Measurements from ENCODE around the gene SULF2.

The SULF2 gene

GRCh38 chr20:47656318-47656717 is 129.0 kb downstream of the SULF2 start:
- H3K9me3 ChIP-seq (ENCODE audit: control insufficient read depth in 5 of 5, low read length in 5 of 5): no peaks in the 10 kb centered on the region
- H3K9ac ChIP-seq (ENCODE audit: low read length in 5 of 5): no peak overlapping the region
- H3K4me1 ChIP-seq (ENCODE audit: control insufficient read depth in 5 of 5, insufficient read depth in 5 of 5, low read length in 5 of 5): peaks cover 0 to 7% (median 5%) of the 10 kb centered on the region in 5 donors
- H3K4me3 ChIP-seq (ENCODE audit: low read depth in 1 of 5, low read length in 5 of 5): no peak overlapping the region
- no peak overlapping the region for H3K27ac ChIP-seq (ENCODE audit: low read depth, low read length)
- H3K36me3 ChIP-seq (ENCODE audit: control insufficient read depth in 5 of 5, insufficient read depth in 5 of 5, low read length in 5 of 5): peaks cover 32 to 66% (median 42%) of the 10 kb centered on the region in 5 donors
- no peaks in the 10 kb centered on the region for H3K27me3 ChIP-seq (ENCODE audit: control insufficient read depth in 5 of 5, insufficient read depth in 4 of 5, low read length in 5 of 5)

GRCh38 chr20:47655635-47656034 is 129.6 kb downstream of the SULF2 start:
- H3K36me3 ChIP-seq (ENCODE audit: control insufficient read depth in 5 of 5, insufficient read depth in 5 of 5, low read length in 5 of 5): peaks cover 35 to 66% (median 47%) of the 10 kb centered on the region in 5 donors
- no peaks in the 10 kb centered on the region for H3K9me3 ChIP-seq (ENCODE audit: control insufficient read depth in 5 of 5, low read length in 5 of 5)
- H3K4me1 ChIP-seq (ENCODE audit: control insufficient read depth in 5 of 5, insufficient read depth in 5 of 5, low read length in 5 of 5): peaks cover 0 to 6% (median under 1%) of the 10 kb centered on the region in 5 donors
- no peak overlapping the region for H3K27ac ChIP-seq (ENCODE audit: low read depth, low read length)
- no peak overlapping the region for H3K9ac ChIP-seq (ENCODE audit: low read length in 5 of 5)
- H3K27me3 ChIP-seq (ENCODE audit: control insufficient read depth in 5 of 5, insufficient read depth in 4 of 5, low read length in 5 of 5): no peaks in the 10 kb centered on the region
- no peak overlapping the region for H3K4me3 ChIP-seq (ENCODE audit: low read depth in 1 of 5, low read length in 5 of 5)

GRCh38 chr20:47654370-47654769 is 130.9 kb downstream of the SULF2 start:
- H3K27me3 ChIP-seq (ENCODE audit: control insufficient read depth in 5 of 5, insufficient read depth in 4 of 5, low read length in 5 of 5): no peaks in the 10 kb centered on the region
- no peak overlapping the region for H3K9ac ChIP-seq (ENCODE audit: low read length in 5 of 5)
- H3K4me3 ChIP-seq (ENCODE audit: low read depth in 1 of 5, low read length in 5 of 5): no peak overlapping the region
- H3K27ac ChIP-seq (ENCODE audit: low read depth, low read length): no peak overlapping the region
- peaks cover 36 to 66% (median 49%) of the 10 kb centered on the region in 5 donors for H3K36me3 ChIP-seq (ENCODE audit: control insufficient read depth in 5 of 5, insufficient read depth in 5 of 5, low read length in 5 of 5)
- H3K4me1 ChIP-seq (ENCODE audit: control insufficient read depth in 5 of 5, insufficient read depth in 5 of 5, low read length in 5 of 5): peaks cover 0 to 5% (median 0%) of the 10 kb centered on the region in 5 donors
- H3K9me3 ChIP-seq (ENCODE audit: control insufficient read depth in 5 of 5, low read length in 5 of 5): no peaks in the 10 kb centered on the region

- Histone ChIP-seq H3K27ac (ENCODE audit: low read depth, low read length) (no peak overlapping the region), H3K27me3 (ENCODE audit: control insufficient read depth in 5 of 5, insufficient read depth in 4 of 5, low read length in 5 of 5) (no peaks in the 10 kb centered on the region), H3K4me3 (ENCODE audit: low read depth in 1 of 5, low read length in 5 of 5) (no peak overlapping the region), H3K9me3 (ENCODE audit: control insufficient read depth in 5 of 5, low read length in 5 of 5) (no peaks in the 10 kb centered on the region), H3K36me3 (ENCODE audit: control insufficient read depth in 5 of 5, insufficient read depth in 5 of 5, low read length in 5 of 5) (peaks cover 38 to 65% (median 54%) of the 10 kb centered on the region in 5 donors), H3K9ac (ENCODE audit: low read length in 5 of 5) (no peak overlapping the region), H3K4me1 (ENCODE audit: control insufficient read depth in 5 of 5, insufficient read depth in 5 of 5, low read length in 5 of 5) (peaks cover 0 to 5% (median 0%) of the 10 kb centered on the region in 5 donors)
Observed at GRCh38 chr20:47653869-47654268, 131.4 kb downstream of the SULF2 start.

GRCh38 chr20:47652794-47653193 is 132.5 kb downstream of the SULF2 start:
- peaks cover 41 to 65% (median 53%) of the 10 kb centered on the region in 5 donors for H3K36me3 ChIP-seq (ENCODE audit: control insufficient read depth in 5 of 5, insufficient read depth in 5 of 5, low read length in 5 of 5)
- H3K4me3 ChIP-seq (ENCODE audit: low read depth in 1 of 5, low read length in 5 of 5): no peak overlapping the region
- no peak overlapping the region for H3K9ac ChIP-seq (ENCODE audit: low read length in 5 of 5)
- H3K27ac ChIP-seq (ENCODE audit: low read depth, low read length): no peak overlapping the region
- no peaks in the 10 kb centered on the region for H3K27me3 ChIP-seq (ENCODE audit: control insufficient read depth in 5 of 5, insufficient read depth in 4 of 5, low read length in 5 of 5)
- no peaks in the 10 kb centered on the region for H3K9me3 ChIP-seq (ENCODE audit: control insufficient read depth in 5 of 5, low read length in 5 of 5)
- H3K4me1 ChIP-seq (ENCODE audit: control insufficient read depth in 5 of 5, insufficient read depth in 5 of 5, low read length in 5 of 5): peaks cover 0 to 5% (median 0%) of the 10 kb centered on the region in 5 donors

- Histone ChIP-seq H3K27ac (ENCODE audit: low read depth, low read length) (no peak overlapping the region), H3K27me3 (ENCODE audit: control insufficient read depth in 5 of 5, insufficient read depth in 4 of 5, low read length in 5 of 5) (no peaks in the 10 kb centered on the region), H3K9me3 (ENCODE audit: control insufficient read depth in 5 of 5, low read length in 5 of 5) (no peaks in the 10 kb centered on the region), H3K4me3 (ENCODE audit: low read depth in 1 of 5, low read length in 5 of 5) (no peak overlapping the region), H3K4me1 (ENCODE audit: control insufficient read depth in 5 of 5, insufficient read depth in 5 of 5, low read length in 5 of 5) (peaks cover 0 to 5% (median 0%) of the 10 kb centered on the region in 5 donors), H3K9ac (ENCODE audit: low read length in 5 of 5) (no peak overlapping the region), H3K36me3 (ENCODE audit: control insufficient read depth in 5 of 5, insufficient read depth in 5 of 5, low read length in 5 of 5) (peaks cover 42 to 62% (median 53%) of the 10 kb centered on the region in 5 donors)
Observed at GRCh38 chr20:47652301-47652700, 133.0 kb downstream of the SULF2 start.

- Histone ChIP-seq H3K4me1 (ENCODE audit: control insufficient read depth in 5 of 5, insufficient read depth in 5 of 5, low read length in 5 of 5) (peaks cover 0 to 5% (median 0%) of the 10 kb centered on the region in 5 donors), H3K36me3 (ENCODE audit: control insufficient read depth in 5 of 5, insufficient read depth in 5 of 5, low read length in 5 of 5) (peaks cover 36 to 80% (median 52%) of the 10 kb centered on the region in 5 donors), H3K27ac (ENCODE audit: low read depth, low read length) (no peak overlapping the region), H3K4me3 (ENCODE audit: low read depth in 1 of 5, low read length in 5 of 5) (no peak overlapping the region), H3K9me3 (ENCODE audit: control insufficient read depth in 5 of 5, low read length in 5 of 5) (no peaks in the 10 kb centered on the region), H3K9ac (ENCODE audit: low read length in 5 of 5) (peak overlapping the region in 1 of 5 donors; percentile 12), H3K27me3 (ENCODE audit: control insufficient read depth in 5 of 5, insufficient read depth in 4 of 5, low read length in 5 of 5) (no peaks in the 10 kb centered on the region)
Observed at GRCh38 chr20:47648943-47649342, 136.3 kb downstream of the SULF2 start.

- Histone ChIP-seq H3K36me3 (ENCODE audit: control insufficient read depth in 5 of 5, insufficient read depth in 5 of 5, low read length in 5 of 5) (peaks cover 30 to 76% (median 52%) of the 10 kb centered on the region in 5 donors), H3K9me3 (ENCODE audit: control insufficient read depth in 5 of 5, low read length in 5 of 5) (no peaks in the 10 kb centered on the region), H3K27me3 (ENCODE audit: control insufficient read depth in 5 of 5, insufficient read depth in 4 of 5, low read length in 5 of 5) (no peaks in the 10 kb centered on the region), H3K4me1 (ENCODE audit: control insufficient read depth in 5 of 5, insufficient read depth in 5 of 5, low read length in 5 of 5) (peaks cover 0 to 5% (median 0%) of the 10 kb centered on the region in 5 donors), H3K9ac (ENCODE audit: low read length in 5 of 5) (no peak overlapping the region), H3K27ac (ENCODE audit: low read depth, low read length) (no peak overlapping the region), H3K4me3 (ENCODE audit: low read depth in 1 of 5, low read length in 5 of 5) (no peak overlapping the region)
Observed at GRCh38 chr20:47647994-47648393, 137.3 kb downstream of the SULF2 start.

GRCh38 chr20:47645632-47646031 is 139.6 kb downstream of the SULF2 start:
- Histone ChIP-seq H3K36me3 (ENCODE audit: control insufficient read depth in 5 of 5, insufficient read depth in 5 of 5, low read length in 5 of 5) (peaks cover 17 to 64% (median 35%) of the 10 kb centered on the region in 5 donors), H3K27ac (ENCODE audit: low read depth, low read length) (no peak overlapping the region), H3K4me1 (ENCODE audit: control insufficient read depth in 5 of 5, insufficient read depth in 5 of 5, low read length in 5 of 5) (peaks cover 0 to 5% (median 4%) of the 10 kb centered on the region in 5 donors), H3K9me3 (ENCODE audit: control insufficient read depth in 5 of 5, low read length in 5 of 5) (no peaks in the 10 kb centered on the region), H3K4me3 (ENCODE audit: low read depth in 1 of 5, low read length in 5 of 5) (no peak overlapping the region), H3K27me3 (ENCODE audit: control insufficient read depth in 5 of 5, insufficient read depth in 4 of 5, low read length in 5 of 5) (no peaks in the 10 kb centered on the region), H3K9ac (ENCODE audit: low read length in 5 of 5) (no peak overlapping the region)

GRCh38 chr20:47642624-47643023 is 142.7 kb downstream of the SULF2 start:
- Histone ChIP-seq H3K27ac (ENCODE audit: low read depth, low read length) (no peak overlapping the region), H3K9ac (ENCODE audit: low read length in 5 of 5) (no peak overlapping the region), H3K36me3 (ENCODE audit: control insufficient read depth in 5 of 5, insufficient read depth in 5 of 5, low read length in 5 of 5) (peaks cover 16 to 60% (median 38%) of the 10 kb centered on the region in 5 donors)

More at GRCh38 chr20:47642624-47643023, 142.7 kb downstream of the SULF2 start:
- no peak overlapping the region for H3K4me3 ChIP-seq (ENCODE audit: low read depth in 1 of 5, low read length in 5 of 5)
- H3K9me3 ChIP-seq (ENCODE audit: control insufficient read depth in 5 of 5, low read length in 5 of 5): no peaks in the 10 kb centered on the region
- peaks cover 0 to 5% (median 0%) of the 10 kb centered on the region in 5 donors for H3K4me1 ChIP-seq (ENCODE audit: control insufficient read depth in 5 of 5, insufficient read depth in 5 of 5, low read length in 5 of 5)
- no peaks in the 10 kb centered on the region for H3K27me3 ChIP-seq (ENCODE audit: control insufficient read depth in 5 of 5, insufficient read depth in 4 of 5, low read length in 5 of 5)
